Breast epithelium (tissue), 3 donors: Measurements from ENCODE around the gene CSMD2.

Experiments used
- POLR2A ChIP-seq: fragments of 450-650 bp; IDR thresholded peaks from one replicate; pipeline ENCODE4 v1.6.1; 2016; ENCODE audit warnings: antibody characterized with exemption, mild to moderate bottlenecking, moderate library complexity
- TF ChIP-seq, protein P1 (sequence below), 3 donors: fragments of 450-650 bp; IDR thresholded peaks; one replicate each; pipeline ENCODE4 v1.5.1; 2016 to 2017; ENCODE audit warnings: antibody characterized with exemption in 3 of 3, mild to moderate bottlenecking in 3 of 3, moderate library complexity in 3 of 3

DNA sequence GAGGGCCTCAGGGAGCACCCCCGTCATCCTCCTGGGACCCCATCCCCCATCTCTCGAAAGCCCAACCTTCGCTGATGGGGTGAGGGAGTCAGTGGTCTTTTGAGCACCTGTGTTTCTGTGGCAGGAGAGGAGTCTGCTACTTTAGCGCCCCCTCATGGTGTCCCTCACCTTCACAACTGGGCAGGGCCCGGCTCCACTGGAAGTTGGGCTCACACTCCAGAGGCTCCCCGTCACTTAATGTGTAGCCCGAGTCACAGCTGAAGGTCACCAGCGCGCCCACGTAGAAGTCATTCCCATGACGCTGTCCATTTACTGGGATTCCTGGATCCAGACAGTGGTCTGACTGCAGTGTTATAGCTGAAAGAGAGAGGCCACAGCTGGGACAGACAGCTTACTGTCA, 440.7 kb downstream of the CSMD2 start:
- TF ChIP-seq, protein P1, sequence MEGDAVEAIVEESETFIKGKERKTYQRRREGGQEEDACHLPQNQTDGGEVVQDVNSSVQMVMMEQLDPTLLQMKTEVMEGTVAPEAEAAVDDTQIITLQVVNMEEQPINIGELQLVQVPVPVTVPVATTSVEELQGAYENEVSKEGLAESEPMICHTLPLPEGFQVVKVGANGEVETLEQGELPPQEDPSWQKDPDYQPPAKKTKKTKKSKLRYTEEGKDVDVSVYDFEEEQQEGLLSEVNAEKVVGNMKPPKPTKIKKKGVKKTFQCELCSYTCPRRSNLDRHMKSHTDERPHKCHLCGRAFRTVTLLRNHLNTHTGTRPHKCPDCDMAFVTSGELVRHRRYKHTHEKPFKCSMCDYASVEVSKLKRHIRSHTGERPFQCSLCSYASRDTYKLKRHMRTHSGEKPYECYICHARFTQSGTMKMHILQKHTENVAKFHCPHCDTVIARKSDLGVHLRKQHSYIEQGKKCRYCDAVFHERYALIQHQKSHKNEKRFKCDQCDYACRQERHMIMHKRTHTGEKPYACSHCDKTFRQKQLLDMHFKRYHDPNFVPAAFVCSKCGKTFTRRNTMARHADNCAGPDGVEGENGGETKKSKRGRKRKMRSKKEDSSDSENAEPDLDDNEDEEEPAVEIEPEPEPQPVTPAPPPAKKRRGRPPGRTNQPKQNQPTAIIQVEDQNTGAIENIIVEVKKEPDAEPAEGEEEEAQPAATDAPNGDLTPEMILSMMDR (IDR thresholded peaks at IDR 0.05): no peak
- no peak for TF ChIP-seq POLR2A
